Tracheal epithelial cell (primary cell): Measurements from ENCODE around the gene CCNB1IP1. TPM values are rescaled to one million over a fixed set of nuclear protein-coding genes. Genes with fewer than 3 reads are reported as not detected.

ENCODE experiments used
- total RNA-seq: library from RNA; depleted of rRNA; stranded (reverse); fragments of >200 nt; gene quantifications from 2 replicates; pipeline ENCODE4 v1.2.1, GENCODE V29; 2014

The CCNB1IP1 gene
- 110 and 144 TPM in 2 replicates for total RNA-seq

DNA sequence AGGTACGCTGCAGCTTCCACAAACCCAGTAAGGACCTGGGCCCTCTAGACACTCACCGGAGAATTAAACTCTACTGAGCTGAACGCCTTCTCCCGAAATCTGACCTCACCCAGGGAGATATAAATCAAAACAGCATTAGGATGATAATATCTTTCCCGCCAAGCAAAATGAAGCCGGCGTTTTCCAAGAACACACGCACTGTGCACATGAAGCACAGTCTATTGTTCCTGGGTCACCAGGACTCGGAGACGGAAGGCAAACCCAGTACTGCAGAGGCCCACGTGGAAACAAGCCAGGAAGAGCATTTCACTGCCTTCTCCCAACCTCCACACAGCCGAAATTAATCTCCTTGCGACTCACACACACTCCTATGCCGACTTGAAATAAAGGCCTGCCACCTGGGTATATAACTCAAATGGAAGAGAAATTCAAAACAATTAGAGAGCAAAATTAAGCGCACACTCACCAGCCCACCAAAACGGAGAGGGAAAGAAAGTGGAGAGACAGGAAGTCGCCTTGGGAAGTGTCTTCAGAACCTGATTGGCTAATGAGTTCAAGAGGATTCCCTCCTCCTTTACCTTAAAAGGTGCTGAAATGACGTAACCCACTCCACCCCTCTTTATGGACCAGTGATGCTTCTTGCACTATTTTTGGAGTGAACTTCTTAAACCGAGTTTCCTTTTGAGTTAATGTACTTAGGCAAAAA lies at the start of gene CCNB1IP1:
Gene CCNB1IP1 (minus strand): TSS at position 492 of the 706 bp plus-strand sequence. CDS start 16,756 bp downstream, outside the sequence.

GRCh38 chr14:20343092-20343861 lies 10.2 kb upstream of the CCNB1IP1 start, which contains the start of gene PARP2:
Gene PARP2 (plus strand): TSS chr14:20343635. CDS start chr14:20343642, 7 bp downstream.

GRCh38 chr14:20305265-20306078 lies 27.6 kb downstream of the CCNB1IP1 start, which contains the start of gene TTC5:
Gene TTC5 (minus strand): TSS chr14:20305951. CDS start chr14:20305937, 14 bp downstream.

Other genes with a start within 250 kb of the CCNB1IP1 start
- gene OR4K17, start 222.5 kb downstream of the CCNB1IP1 start, total RNA-seq: not detected in 2 replicates
- gene OR4N5, start 194.5 kb downstream of the CCNB1IP1 start, total RNA-seq: not detected in 2 replicates
- gene OR11G2, start 142.4 kb downstream of the CCNB1IP1 start, total RNA-seq: not detected in 2 replicates
- not detected in 2 replicates for gene OR11H6, start 109.6 kb downstream of the CCNB1IP1 start, total RNA-seq
- not detected in 2 replicates for gene OR11H7, start 104.3 kb downstream of the CCNB1IP1 start, total RNA-seq
- under 0.01 TPM in 1 of 2 replicates, not detected in the other for gene OR11H4, start 94.0 kb downstream of the CCNB1IP1 start, total RNA-seq
- gene TTC5, start 27.3 kb downstream of the CCNB1IP1 start, total RNA-seq: 11.1 and 11.5 TPM in 2 replicates
- 2.6 and 4.1 TPM in 2 replicates for gene PARP2, start 10.4 kb upstream of the CCNB1IP1 start, total RNA-seq
- gene TEP1, start 80.2 kb upstream of the CCNB1IP1 start, total RNA-seq: 15.6 and 17.6 TPM in 2 replicates
- gene KLHL33, start 102.9 kb upstream of the CCNB1IP1 start, total RNA-seq: not detected in 2 replicates
- 16.2 and 19.3 TPM in 2 replicates for gene OSGEP, start 121.5 kb upstream of the CCNB1IP1 start, total RNA-seq
- 43.4 and 45.2 TPM in 2 replicates for gene APEX1, start 121.9 kb upstream of the CCNB1IP1 start, total RNA-seq
- 16.4 and 23.4 TPM in 2 replicates for gene PIP4P1, start 128.2 kb upstream of the CCNB1IP1 start, total RNA-seq
- gene PNP, start 136.1 kb upstream of the CCNB1IP1 start, total RNA-seq: 95.3 and 110 TPM in 2 replicates
- not detected in 2 replicates for gene RNASE10, start 172.3 kb upstream of the CCNB1IP1 start, total RNA-seq
- under 0.01 TPM in 1 of 2 replicates, not detected in the other for gene RNASE9, start 227.8 kb upstream of the CCNB1IP1 start, total RNA-seq